Measurements from ENCODE around the gene ALOX12B. TPM values are rescaled to one million over a fixed set of nuclear protein-coding genes. Genes with fewer than 3 reads are reported as not detected.
A peak's percentile ranks its signal among the peaks of the same experiment; 100 is the strongest.

Gene ALOX12B
- total RNA-seq, 4 donors from 2014 or later = 0.83 TPM; not detected in 3

GRCh38 chr17:8122924-8123694 lies 35.6 kb upstream of the ALOX12B start:
- Histone ChIP-seq H3K27me3 (peaks cover 0 to 35% of the 10 kb centered on the region in 2 donors), H3K9me3 (no peaks in the 10 kb centered on the region), H3K36me3 (no peaks in the 10 kb centered on the region), H3K4me1 (peaks cover 3 to 72% (median 56%) of the 10 kb centered on the region in 4 donors), H3K4me3 (peak overlapping the region; percentile 33 to 52 (median 43)), H3K27ac (peak overlapping the region in 1 of 4 donors; percentile 57)
- DNase-seq = no peak
- no peak for TF ChIP-seq POLR2A (IDR thresholded peaks at IDR 0.05)
- TF ChIP-seq CTCF (IDR thresholded peaks at IDR 0.05) = no peak

- TF ChIP-seq POLR2A (IDR thresholded peaks at IDR 0.05) (no peak), CTCF (IDR thresholded peaks at IDR 0.05) (no peak)
- Histone ChIP-seq H3K27ac (peak overlapping the region in 1 of 4 donors; percentile 57), H3K36me3 (no peaks in the 10 kb centered on the region), H3K4me3 (peak overlapping the region; percentile 33 to 52 (median 43)), H3K4me1 (peaks cover 3 to 78% (median 63%) of the 10 kb centered on the region in 4 donors), H3K27me3 (peaks cover 0 to 36% of the 10 kb centered on the region in 2 donors), H3K9me3 (no peaks in the 10 kb centered on the region)
- no peak for DNase-seq
Measured at GRCh38 chr17:8122422-8122923, 35.0 kb upstream of the ALOX12B start.

- Histone ChIP-seq H3K9me3 (no peaks in the 10 kb centered on the region), H3K4me1 (peaks cover 3 to 84% (median 64%) of the 10 kb centered on the region in 4 donors), H3K36me3 (no peaks in the 10 kb centered on the region), H3K27ac (peak overlapping the region in 1 of 4 donors; percentile 35), H3K27me3 (peaks cover 0 to 42% of the 10 kb centered on the region in 2 donors), H3K4me3 (peak overlapping the region; percentile 33 to 52 (median 43))
- peak in 4 of 6 experiments; percentile 19 to 42 (median 24) for TF ChIP-seq CTCF (IDR thresholded peaks at IDR 0.05)
- no peak for TF ChIP-seq POLR2A (IDR thresholded peaks at IDR 0.05)
- peak in 2 of 3 donors; percentile 65 to 70 for DNase-seq
Measured at GRCh38 chr17:8121681-8122421, 34.3 kb upstream of the ALOX12B start.

GRCh38 chr17:8121407-8121680 lies 33.8 kb upstream of the ALOX12B start:
- H3K4me3 ChIP-seq = peak overlapping the region; percentile 33 to 52 (median 43)
- peaks cover 0 to 47% of the 10 kb centered on the region in 2 donors for H3K27me3 ChIP-seq
- DNase-seq = no peak

More at GRCh38 chr17:8121407-8121680, 33.8 kb upstream of the ALOX12B start:
- no peaks in the 10 kb centered on the region for H3K36me3 ChIP-seq
- H3K4me1 ChIP-seq = peaks cover 3 to 82% (median 62%) of the 10 kb centered on the region in 4 donors
- H3K27ac ChIP-seq = peak overlapping the region in 1 of 4 donors; percentile 35
- TF ChIP-seq CTCF (IDR thresholded peaks at IDR 0.05) (no peak), POLR2A (IDR thresholded peaks at IDR 0.05) (no peak)
- no peaks in the 10 kb centered on the region for H3K9me3 ChIP-seq
